HepG2 (cell line): Measurements from ENCODE around the gene ITK. TPM values are rescaled to one million over a fixed set of nuclear protein-coding genes. Genes with fewer than 3 reads are reported as not detected.

ENCODE experiments used
- ATAC-seq: fragments of 200-7000 bp; cut with Tn5 transposase; 3 replicates; pipeline ENCODE4 v1.9.1; 2020; ENCODE audit warnings: mild to moderate bottlenecking, moderate library complexity
- BruUV-seq: library from RNA; stranded (reverse); fragments of 400-500 nt; replicated peaks from 2 replicates; lab custom pipeline; 2021; lab: Mats Ljungman, UMichigan
- CTCF ChIA-PET: fragments of 300-600 bp; formaldehyde crosslinking; extraction: SDS; loops from one replicate; lab custom pipeline; 2021; ENCODE audit warnings: low total read pairs, inconsistent platforms, low intra/inter-chr PET ratio; lab: Yijun Ruan, JAX
- POLR2A ChIA-PET: fragments of 350-600 bp; sonication (Branson Sonifier 250); formaldehyde crosslinking; loops from one replicate; lab custom pipeline; 2020; ENCODE audit warnings: antibody characterized with exemption, inconsistent platforms; lab: Yijun Ruan, JAX
- DNase-seq: peaks from one replicate; pipeline ENCODE4 v3.0.0-alpha.2; 2015; ENCODE audit warnings: low spot score
- FAIRE-seq: peaks from 3 replicates; lab custom pipeline; 2011; peaks lifted over from hg19 to GRCh38; lab: Jason Lieb, UNC
- H2AFZ ChIP-seq: one replicate; pipeline ENCODE4 v1.6.1; 2011; ENCODE audit warnings: low read length, inconsistent platforms
- H3K27ac ChIP-seq: fragments of 300-600 bp; 3 replicates; pipeline ENCODE4 v1.8.0; 2011; ENCODE audit warnings: mixed run types, mild to moderate bottlenecking, mixed read lengths, low read length, inconsistent platforms; ENCODE audit not compliant: insufficient read depth; ENCODE audit errors: extremely low read length
- H3K27me3 ChIP-seq, 2 experiments: fragments of 200-600 bp in 1 of 2; 2 replicates in 1 of 2; 3 replicates in 1 of 2; pipeline versions ENCODE4 v1.6.0 to v1.8.0; 2011; ENCODE audit warnings: low read length in 2 of 2, mild to moderate bottlenecking in 2 of 2, moderate library complexity in 2 of 2, inconsistent platforms in 1 of 2; ENCODE audit not compliant: insufficient read depth in 2 of 2, control insufficient read depth in 1 of 2
- H3K36me3 ChIP-seq, 2 experiments: fragments of 200-600 bp in 1 of 2; replicated peaks in 1 of 2; 2 replicates in 1 of 2; 3 replicates in 1 of 2; pipeline versions ENCODE4 v1.5.1 to v1.8.0; 2011; ENCODE audit warnings: low read length in 2 of 2, inconsistent platforms in 1 of 2; ENCODE audit not compliant: insufficient read depth in 2 of 2, control insufficient read depth in 1 of 2
- H3K4me1 ChIP-seq: 2 replicates; pipeline ENCODE4 v1.5.1; 2012; ENCODE audit warnings: low read length, inconsistent platforms; ENCODE audit not compliant: insufficient read depth
- H3K4me2 ChIP-seq: 2 replicates; pipeline ENCODE4 v1.6.0; 2011; ENCODE audit warnings: low read depth, low read length, inconsistent platforms
- H3K4me3 ChIP-seq, 3 experiments: fragments of 200-600 bp in 1 of 3; sonication (generic), shearing (Covaris generic) in 1 of 3; replicated peaks in 1 of 3; 2 replicates each; pipeline ENCODE4 v1.5.1; 2011 to 2016; ENCODE audit warnings: low read length in 3 of 3, inconsistent platforms in 2 of 3, low read depth in 2 of 3, mild to moderate bottlenecking in 2 of 3, control low read depth in 1 of 3, mixed read lengths in 1 of 3; ENCODE audit not compliant: insufficient read depth in 1 of 3
- H3K79me2 ChIP-seq: one replicate; pipeline ENCODE4 v1.6.1; 2011; ENCODE audit warnings: low read length, inconsistent platforms; ENCODE audit not compliant: insufficient read depth
- H3K9ac ChIP-seq: 2 replicates; pipeline ENCODE4 v1.6.0; 2011; ENCODE audit warnings: mild to moderate bottlenecking, low read depth, low read length, inconsistent platforms; ENCODE audit not compliant: insufficient read depth
- H3K9me3 ChIP-seq: 2 replicates; pipeline ENCODE4 v1.5.1; 2012; ENCODE audit warnings: mild to moderate bottlenecking, low read length
- H4K20me1 ChIP-seq: 2 replicates; pipeline ENCODE4 v1.6.0; 2011; ENCODE audit warnings: inconsistent platforms, mild to moderate bottlenecking, low read length, moderate library complexity; ENCODE audit not compliant: insufficient read depth
- ARID4A ChIP-seq: sonication (generic); formaldehyde crosslinking; IDR thresholded peaks from 2 replicates; pipeline ENCODE4 v1.5.0; 2020; ENCODE audit warnings: mild to moderate bottlenecking, missing genetic modification reagents, borderline replicate concordance
- HDAC1 ChIP-seq: sonication (generic); formaldehyde crosslinking; IDR thresholded peaks from 2 replicates; pipeline ENCODE4 v1.5.1; 2020; ENCODE audit warnings: mild to moderate bottlenecking, missing genetic modification reagents
- NR1H2 ChIP-seq: sonication (generic); formaldehyde crosslinking; IDR thresholded peaks from 2 replicates; pipeline ENCODE4 v1.8.1; 2022; ENCODE audit warnings: low read depth, missing genetic modification reagents, borderline replicate concordance
- SALL1 ChIP-seq: sonication (generic); formaldehyde crosslinking; IDR thresholded peaks from 2 replicates; pipeline ENCODE4 v1.8.0; 2022; ENCODE audit warnings: mild to moderate bottlenecking, missing genetic modification reagents
- TFDP1 ChIP-seq: IDR thresholded peaks from 2 replicates; pipeline ENCODE4 v1.6.1; 2016; ENCODE audit warnings: missing compliant biosample characterization, missing genetic modification reagents, borderline replicate concordance
- TRIM22 ChIP-seq: fragments of 450-650 bp; IDR thresholded peaks from 2 replicates; pipeline ENCODE4 v1.6.1; 2017
- TRIM24 ChIP-seq: sonication (generic); formaldehyde crosslinking; IDR thresholded peaks from 2 replicates; pipeline ENCODE4 v1.8.0; 2022; ENCODE audit warnings: mild to moderate bottlenecking, missing genetic modification reagents
- ZNF280B ChIP-seq: sonication (generic); formaldehyde crosslinking; IDR thresholded peaks from 2 replicates; pipeline ENCODE4 v1.5.0; 2020; ENCODE audit warnings: missing genetic modification reagents, mild to moderate bottlenecking, borderline replicate concordance
- WGBS: methylation state at CpG from one replicate; pipeline ENCODE4 v1.1.6; 2017; ENCODE audit warnings: low lambda C conversion rate; 5-methylcytosine and 5-hydroxymethylcytosine counted together
- in situ Hi-C: cut with HindIII; loops from 2 replicates; pipeline ENCODE4 v1.10.0; 2017; ENCODE audit warnings: low pct_unique_long_range_greater_than_20kb; ENCODE audit not compliant: extremely low pct_ligation_motif_present
- intact Hi-C: fragments of 100-400 bp; cut with micrococcal nuclease; formaldehyde crosslinking; loops from one replicate; pipeline ENCODE4 v1.10.0; 2022; ENCODE audit not compliant: unreplicated experiment
- polyA plus RNA-seq, 8 experiments: library from polyadenylated mRNA; depleted of rRNA in 3 of 8; stranded (reverse) in 7 of 8; unstranded in 1 of 8; fragments of >200 nt; fragmentation: Illumina TruSeq in 4 of 8; extraction: Trizol in 4 of 8; gene quantifications; 2 replicates each; pipeline versions ENCODE4 v1.2.1 to v1.2.3, GENCODE V29; 2011 to 2016; ENCODE audit warnings: low read depth in 4 of 8, missing spikeins in 1 of 8, mixed read lengths in 1 of 8; ENCODE audit not compliant: insufficient read depth in 1 of 8
- total RNA-seq, 5 experiments: library from RNA; depleted of rRNA; stranded (reverse); fragments of >200 nt; fragmentation: Illumina TruSeq; extraction: Trizol; gene quantifications; 2 replicates each; pipeline ENCODE4 v1.2.3, GENCODE V29; 2016; ENCODE audit warnings: low read depth in 1 of 5

The ITK gene
- total and polyA plus RNA-seq, 2 of the 13 experiments (the other 11 are each of a cell fraction or from before 2014, with no cell fraction given): 0.01 TPM; not detected in 1

- intact Hi-C loops: loop anchor here (1.0 kb wide), 1 partner anchor 45 kb away; no protein-coding TSS in a partner anchor
- Histone ChIP-seq H3K4me3 (peak overlapping the region; percentile 74 to 84 (median 83)), H4K20me1 (no peaks in the 10 kb centered on the region), H3K9ac (peak overlapping the region; percentile 58), H3K27me3 (peaks cover 0 to 1% of the 10 kb centered on the region in 2 experiments; a peak in 2 of 5 replicates), H3K79me2 (peaks cover 3% of the 10 kb centered on the region), H2AFZ (no peak overlapping the region), H3K4me1 (peaks cover 58% of the 10 kb centered on the region), H3K36me3 (no peaks in the 10 kb centered on the region)
- WGBS: 39% methylated on average over 3 of the region's 3 CpGs
- CTCF ChIA-PET: no interaction called here
- in situ Hi-C loops: no loop called here
- ATAC-seq (peak; percentile 18), FAIRE-seq (no peak)
- POLR2A ChIA-PET: no interaction called here
- TF ChIP-seq TFDP1 (CRISPR knock-in tag) (no peak), ZNF280B (CRISPR knock-in tag) (peak; percentile 29; the same call in 1 of the 2 replicates), TRIM22 (no peak), TRIM24 (CRISPR knock-in tag) (no peak), NR1H2 (CRISPR knock-in tag) (no peak), HDAC1 (CRISPR knock-in tag) (0 out of 2 replicates have a peak, but pooled peaks have one; percentile 28), SALL1 (CRISPR knock-in tag) (0 out of 2 replicates have a peak, but pooled peaks have one; percentile 28), ARID4A (CRISPR knock-in tag) (0 out of 2 replicates have a peak, but pooled peaks have one; percentile 4)
- TF ChIP-seq, all 625 proteins: peak for 4
- TSS peak; percentile 47 for BruUV-seq
- Histone ChIP-seq H3K9me3 (no peaks in the 10 kb centered on the region), H3K27ac (no peak overlapping the region), H3K4me2 (peak overlapping the region; percentile 95)
- no peak for DNase-seq
These were observed 86.4 kb downstream of the ITK start for GRCh38 chr5:157267025-157267424.
